ENCODE results near the gene NPTXR. TPM values are rescaled to one million over a fixed set of nuclear protein-coding genes. Genes with fewer than 3 reads are reported as not detected.

The NPTXR gene
- 0.83 and 1.3 TPM in 2 replicates for total RNA-seq (2014; rRNA removed; shearing (Covaris generic))

GRCh38 chr22:38843657-38844314, at the start of gene NPTXR:
NPTXR (minus strand) TSS chr22:38844028.

GRCh38 chr22:38872172-38872830, 28.5 kb upstream of the NPTXR start, which contains the start of gene CBX6:
CBX6 (minus strand) TSS chr22:38872216; CDS start chr22:38872190, 26 bp downstream.

DNA sequence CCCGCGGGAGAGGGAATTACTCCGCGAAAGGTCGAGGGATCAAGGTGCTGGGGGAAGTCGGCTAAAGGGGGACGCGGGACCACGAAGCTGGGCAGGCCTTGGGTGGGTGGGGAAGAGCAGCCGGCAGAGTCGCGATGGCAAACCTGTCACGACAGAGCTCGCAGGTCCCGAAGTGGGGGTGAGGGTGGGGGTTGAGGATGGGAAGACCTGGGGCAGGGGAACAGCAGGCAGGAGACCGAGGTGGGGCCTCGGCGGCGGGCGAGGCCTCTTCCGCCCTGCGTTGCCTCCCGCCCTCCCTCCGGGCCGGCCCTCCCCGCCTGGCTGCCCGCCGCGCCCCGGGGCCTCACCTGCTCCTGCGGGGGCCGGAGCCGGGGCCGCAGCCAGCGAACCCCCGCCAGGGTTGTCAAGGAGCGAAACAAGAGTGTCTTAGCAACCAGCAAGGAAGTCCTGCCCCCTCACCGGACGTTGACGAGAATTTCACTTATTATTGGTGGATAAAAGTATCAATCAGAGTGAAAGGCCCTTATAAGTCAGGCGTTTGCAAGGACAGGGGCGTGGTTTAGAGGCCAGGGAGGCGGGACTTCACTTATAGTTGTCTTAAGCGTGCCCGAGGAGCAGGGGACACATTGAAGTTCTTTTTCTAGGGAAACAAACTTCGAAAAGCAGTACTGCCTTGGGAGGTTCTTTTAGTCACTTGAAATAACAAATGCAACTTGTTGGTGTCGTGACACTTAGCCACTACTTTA, 49.9 kb downstream of the NPTXR start, which contains the start of gene DNAL4:
DNAL4 (minus strand) TSS at position 423 of the 746 bp plus-strand sequence. CDS start 11,412 bp downstream, outside the sequence.

Other genes starting within 250 kb of the NPTXR start
- 0.60 and 0.82 TPM in 2 replicates for gene FAM227A, start 187.6 kb downstream of the NPTXR start, total RNA-seq (2014; rRNA removed; shearing (Covaris generic))
- 10.6 and 13.8 TPM in 2 replicates for gene CBY1, start 187.4 kb downstream of the NPTXR start, total RNA-seq (2014; rRNA removed; shearing (Covaris generic))
- gene TOMM22, start 162.1 kb downstream of the NPTXR start, total RNA-seq (2014; rRNA removed; shearing (Covaris generic)), result 61.0 and 63.3 TPM in 2 replicates
- gene JOSD1, start 143.1 kb downstream of the NPTXR start, total RNA-seq (2014; rRNA removed; shearing (Covaris generic)), result 38.1 and 39.2 TPM in 2 replicates
- gene GTPBP1, start 138.1 kb downstream of the NPTXR start, total RNA-seq (2014; rRNA removed; shearing (Covaris generic)), result 35.7 and 41.7 TPM in 2 replicates
- 66.2 and 71.0 TPM in 2 replicates for gene SUN2, start 88.0 kb downstream of the NPTXR start, total RNA-seq (2014; rRNA removed; shearing (Covaris generic))
- 12.5 TPM in 2 replicates for gene DNAL4, start 49.9 kb downstream of the NPTXR start, total RNA-seq (2014; rRNA removed; shearing (Covaris generic))
- gene CBX6, start 28.2 kb upstream of the NPTXR start, total RNA-seq (2014; rRNA removed; shearing (Covaris generic)), result 44.1 and 46.6 TPM in 2 replicates
- gene APOBEC3A, start 113.6 kb upstream of the NPTXR start, total RNA-seq (2014; rRNA removed; shearing (Covaris generic)), result not detected in 2 replicates
- 8.8 and 14.1 TPM in 2 replicates for gene APOBEC3B, start 138.3 kb upstream of the NPTXR start, total RNA-seq (2014; rRNA removed; shearing (Covaris generic))
- 3.8 and 5.8 TPM in 2 replicates for gene APOBEC3C, start 170.2 kb upstream of the NPTXR start, total RNA-seq (2014; rRNA removed; shearing (Covaris generic))
- 4.3 and 7.3 TPM in 2 replicates for gene APOBEC3D, start 177.1 kb upstream of the NPTXR start, total RNA-seq (2014; rRNA removed; shearing (Covaris generic))
- 2.9 and 3.5 TPM in 2 replicates for gene APOBEC3F, start 196.8 kb upstream of the NPTXR start, total RNA-seq (2014; rRNA removed; shearing (Covaris generic))
- gene APOBEC3G, start 233.2 kb upstream of the NPTXR start, total RNA-seq (2014; rRNA removed; shearing (Covaris generic)), result 39.1 and 39.8 TPM in 2 replicates

Data from A375 (cell line).